ENCODE measurements around the gene IKZF1. TPM values are rescaled to one million over a fixed set of nuclear protein-coding genes. Genes with fewer than 3 reads are reported as not detected.

Gene IKZF1
- total RNA-seq, 1 donor from 2014 or later: 15.2 TPM

- DNase-seq (ENCODE audit: low spot score): no peak
Measured at GRCh38 chr7:50308532-50309385, 4.2 kb downstream of the IKZF1 start.

DNA sequence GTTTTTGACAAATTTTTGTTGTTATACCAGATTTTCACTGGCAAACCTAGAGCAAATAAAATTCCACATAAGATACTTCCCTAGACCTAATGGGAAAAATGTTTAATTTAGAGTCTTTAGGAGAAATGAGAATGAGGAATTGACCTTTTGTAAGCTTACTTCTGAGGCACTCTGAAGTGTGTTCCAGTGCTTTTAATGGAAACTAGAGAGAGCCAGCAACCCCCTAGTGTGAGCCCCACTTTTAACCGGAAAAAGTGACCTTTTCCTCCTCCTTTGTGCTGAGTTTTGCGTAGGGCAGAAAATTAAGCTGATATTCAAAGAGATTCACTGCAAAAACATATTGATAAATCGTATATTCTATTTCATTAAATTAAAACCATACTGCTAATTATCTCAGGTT, 5.2 kb downstream of the IKZF1 start:
- no peak for DNase-seq (ENCODE audit: low spot score)

DNA sequence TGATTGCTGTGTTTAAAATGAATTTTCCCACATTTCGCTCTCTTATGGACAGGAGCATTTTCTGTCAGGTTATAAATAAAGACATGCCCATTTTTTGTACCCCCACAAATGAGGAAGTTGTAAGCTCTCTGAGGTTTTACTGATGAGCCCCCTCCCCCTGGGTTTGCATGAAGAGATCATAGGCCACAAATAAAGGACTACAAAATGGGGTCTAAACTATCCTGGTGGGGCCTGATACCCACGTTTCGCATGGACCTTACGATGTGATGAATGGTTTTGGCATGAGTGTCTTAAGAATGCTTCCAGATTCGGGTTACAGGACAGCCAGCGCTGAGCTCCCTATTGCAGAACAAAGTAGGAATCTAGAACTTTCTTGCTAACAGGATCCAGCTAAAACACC, 5.8 kb downstream of the IKZF1 start:
- DNase-seq (ENCODE audit: low spot score): no peak

DNA sequence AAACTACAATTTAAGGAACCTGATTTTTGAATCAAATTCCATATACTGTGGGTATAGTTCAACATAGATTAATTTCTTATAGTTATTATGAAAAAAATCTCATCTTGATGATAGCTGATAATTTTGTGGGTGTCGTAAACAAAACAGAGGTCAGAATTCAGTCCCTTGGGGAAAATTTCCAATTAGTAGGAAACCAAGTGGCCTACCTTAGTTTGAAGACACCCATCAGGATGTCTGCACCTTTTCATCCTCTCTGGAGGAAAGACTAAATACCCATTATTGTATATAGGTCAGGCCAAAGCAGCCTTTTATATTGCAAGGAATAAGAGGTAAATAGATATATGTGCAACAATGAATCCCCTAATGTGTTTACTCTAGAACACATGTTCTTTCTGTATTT, 6.4 kb downstream of the IKZF1 start:
- no peak for DNase-seq (ENCODE audit: low spot score)

DNA sequence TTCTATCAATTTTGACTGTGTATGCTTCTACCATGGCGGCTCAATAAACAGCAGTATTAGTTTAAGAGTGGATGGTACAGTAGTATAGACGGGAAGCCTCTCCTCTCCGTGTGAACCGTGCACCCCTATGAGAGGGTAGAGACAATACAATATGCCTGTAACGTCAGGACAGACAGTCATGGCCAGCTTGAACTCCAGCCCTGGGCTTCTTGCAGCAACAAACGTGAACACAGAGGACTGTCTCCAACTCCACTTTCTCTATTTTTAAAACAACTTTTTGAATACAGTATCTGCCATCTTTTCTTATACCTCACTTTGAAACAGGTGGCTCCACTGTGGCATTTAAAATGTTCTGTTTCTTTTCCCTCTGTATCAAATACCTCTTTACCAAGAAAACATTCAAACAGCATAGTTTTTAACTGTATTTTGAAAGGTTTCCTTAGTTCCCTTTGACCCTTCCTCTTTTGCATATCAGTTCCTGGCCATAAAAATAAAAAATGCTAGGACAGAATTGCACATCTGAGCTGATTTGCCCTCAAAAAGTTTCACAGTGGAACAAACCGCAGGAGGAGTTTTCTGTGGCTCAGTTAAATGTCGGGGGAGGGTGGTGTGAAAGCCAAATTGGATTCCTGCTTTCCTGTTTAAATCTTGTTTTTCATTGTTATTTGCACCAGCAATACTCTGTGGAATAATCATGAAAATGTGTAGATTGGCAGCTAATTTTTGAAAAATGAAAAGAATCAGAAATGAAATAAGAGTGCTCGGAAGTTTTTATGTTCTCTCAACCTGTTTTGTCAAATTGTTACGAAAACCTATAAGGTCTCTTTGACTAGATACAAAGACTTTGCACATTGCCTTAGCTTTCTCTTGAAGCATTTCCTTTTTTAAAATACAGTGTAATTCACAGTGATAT, 8.0 kb downstream of the IKZF1 start:
- DNase-seq (ENCODE audit: low spot score): no peak

GRCh38 chr7:50314836-50315592, 10.5 kb downstream of the IKZF1 start:
- no peak for DNase-seq (ENCODE audit: low spot score)

- no peak for DNase-seq (ENCODE audit: low spot score)
Measured at GRCh38 chr7:50315739-50316671, 11.5 kb downstream of the IKZF1 start.

- DNase-seq (ENCODE audit: low spot score): no peak
Measured at GRCh38 chr7:50317221-50317678, 12.7 kb downstream of the IKZF1 start.

- no peak for DNase-seq (ENCODE audit: low spot score)
Measured at GRCh38 chr7:50317697-50318669, 13.5 kb downstream of the IKZF1 start.

DNA sequence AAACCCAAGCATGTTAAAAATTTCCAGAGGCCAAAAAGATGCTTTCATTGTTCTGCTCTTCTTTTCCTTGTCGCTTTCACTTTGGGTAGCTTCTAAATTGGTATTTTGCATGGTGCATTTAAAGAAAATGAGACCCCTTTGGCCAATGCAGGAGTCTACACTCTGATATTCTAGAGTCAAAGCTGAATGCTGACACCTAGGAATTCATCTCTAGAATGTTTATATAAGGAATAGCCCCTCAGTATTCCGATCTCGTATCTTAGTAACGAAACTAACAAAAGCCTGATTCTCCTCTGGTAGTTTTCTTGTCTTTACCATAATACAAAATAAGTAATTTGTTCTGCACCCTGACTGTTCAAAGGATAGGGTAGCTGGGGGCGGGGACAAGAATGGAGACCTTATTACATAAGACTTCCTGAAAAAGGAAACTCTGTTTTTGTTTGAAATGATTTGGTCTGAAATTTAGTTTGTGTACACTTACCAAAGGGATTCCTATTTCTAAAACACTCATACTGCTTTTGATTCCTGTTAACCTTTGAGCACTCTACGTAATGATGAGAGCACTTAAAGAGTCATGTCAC, 17.1 kb downstream of the IKZF1 start:
- no peak for DNase-seq (ENCODE audit: low spot score)

- DNase-seq (ENCODE audit: low spot score): no peak
Measured at GRCh38 chr7:50324113-50324512, 19.6 kb downstream of the IKZF1 start.

DNA sequence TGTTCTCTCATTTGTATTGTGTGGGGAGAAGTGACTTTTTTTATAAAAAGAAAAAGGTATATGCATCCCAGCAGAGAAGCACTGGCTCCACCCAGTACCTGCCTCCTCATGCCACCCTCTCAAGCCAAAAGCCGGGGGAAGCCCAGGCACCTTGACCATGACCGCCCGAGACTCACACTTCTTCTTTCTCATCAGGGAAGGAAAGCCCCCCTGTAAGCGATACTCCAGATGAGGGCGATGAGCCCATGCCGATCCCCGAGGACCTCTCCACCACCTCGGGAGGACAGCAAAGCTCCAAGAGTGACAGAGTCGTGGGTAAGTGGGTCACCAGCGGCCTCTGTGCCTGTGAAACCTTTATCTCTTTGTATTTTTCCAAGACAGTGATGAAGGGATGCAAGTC, 22.9 kb downstream of the IKZF1 start:
- no peak for DNase-seq (ENCODE audit: low spot score)

GRCh38 chr7:50329775-50330174, 25.3 kb downstream of the IKZF1 start:
- DNase-seq (ENCODE audit: low spot score): no peak

GRCh38 chr7:50330254-50330653, 25.7 kb downstream of the IKZF1 start:
- no peak for DNase-seq (ENCODE audit: low spot score)

DNA sequence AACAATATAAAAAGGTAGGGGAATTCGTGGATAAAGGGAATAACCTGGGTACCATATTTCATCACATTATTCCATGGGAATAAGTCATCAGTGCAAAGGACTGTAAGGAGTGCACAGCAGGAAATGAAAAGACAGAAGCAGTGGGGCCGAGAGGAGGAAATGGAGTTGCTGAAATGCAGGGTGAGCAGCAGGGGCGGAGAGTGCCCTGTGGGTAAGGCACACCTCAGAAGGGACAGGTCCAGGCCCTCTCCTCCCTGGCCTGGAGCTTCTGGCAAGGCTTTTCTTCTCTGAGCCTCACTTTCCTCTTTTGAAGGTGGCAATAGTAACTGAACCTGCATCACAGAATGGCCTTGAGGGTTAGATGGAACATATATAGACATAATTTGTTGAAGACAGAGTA, 26.2 kb downstream of the IKZF1 start:
- no peak for DNase-seq (ENCODE audit: low spot score)

GRCh38 chr7:50331564-50332208, 27.2 kb downstream of the IKZF1 start:
- DNase-seq (ENCODE audit: low spot score): no peak

DNA sequence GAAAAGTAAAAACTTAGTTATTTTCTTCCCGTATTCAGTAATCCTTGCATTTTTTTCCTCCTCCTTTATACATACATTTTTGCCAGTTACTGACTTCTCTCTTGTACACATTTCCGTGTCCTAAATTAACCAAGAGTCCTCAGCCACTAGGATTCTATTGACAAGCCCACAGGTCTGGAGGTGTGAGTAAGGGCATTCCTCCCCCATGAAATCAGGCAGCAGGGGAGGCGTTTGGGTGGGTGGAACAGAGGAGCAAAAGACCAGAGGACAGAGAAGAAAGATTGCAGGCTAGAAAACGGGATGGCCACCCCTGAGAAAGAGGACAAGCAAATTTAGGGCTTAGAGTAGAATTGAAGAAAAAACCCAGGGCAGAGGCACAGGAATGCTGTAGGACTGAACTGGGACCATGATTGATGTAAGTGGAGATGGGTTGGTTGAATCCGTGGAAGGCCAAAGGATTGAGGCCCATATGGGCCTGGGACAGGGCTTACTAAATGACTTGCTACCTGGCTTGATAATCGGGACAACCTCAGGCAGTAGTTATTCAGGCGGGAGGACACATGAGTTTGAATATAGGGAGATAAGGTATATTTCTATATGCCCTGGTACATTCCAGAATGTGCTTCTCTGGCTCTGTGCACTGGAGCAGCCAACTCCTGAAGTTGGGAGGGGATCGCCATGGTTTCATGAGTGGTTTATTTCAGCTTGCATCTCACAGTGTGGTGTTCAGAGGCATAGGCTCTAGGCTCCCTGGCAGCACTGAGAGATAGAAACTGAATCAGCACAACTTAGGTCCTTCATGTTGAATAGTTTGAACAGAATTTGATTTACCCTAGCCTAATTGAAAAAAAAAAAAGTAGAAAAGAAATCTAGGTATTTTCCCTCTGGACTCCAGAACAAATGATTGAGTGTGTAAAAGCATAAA, 28.0 kb downstream of the IKZF1 start:
- no peak for DNase-seq (ENCODE audit: low spot score)

DNA sequence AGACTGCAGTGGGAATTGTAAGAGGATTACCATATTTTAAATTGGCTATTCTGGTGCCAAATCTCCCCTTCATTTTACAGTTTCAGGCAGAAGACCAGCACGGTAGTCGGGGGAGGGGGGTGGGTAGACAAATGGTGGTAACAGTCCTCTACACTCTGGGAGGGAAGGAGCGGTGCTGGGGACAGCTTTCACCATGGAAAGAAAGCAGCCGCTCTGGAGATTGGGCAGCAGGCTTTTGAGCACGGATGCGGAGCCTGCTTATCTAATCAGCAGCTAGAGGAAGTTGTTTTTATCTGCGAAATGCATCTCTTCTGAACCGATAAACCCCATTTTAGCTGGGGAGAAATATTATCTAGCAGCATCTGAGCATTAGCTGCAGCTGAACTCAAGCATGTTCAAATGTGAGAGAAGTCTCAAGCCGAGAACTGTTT, 28.7 kb downstream of the IKZF1 start:
- no peak for DNase-seq (ENCODE audit: low spot score)

Data from ureter (tissue), 1 donor.